ENCODE measurements around the gene PDE11A. TPM values are rescaled to one million over a fixed set of nuclear protein-coding genes. Genes with fewer than 3 reads are reported as not detected.

The PDE11A gene
- total and polyA plus RNA-seq, 2 of the 8 experiments (the other 6 are each of a cell fraction or from before 2014, with no cell fraction given): 0.19 to 0.23 TPM

DNA sequence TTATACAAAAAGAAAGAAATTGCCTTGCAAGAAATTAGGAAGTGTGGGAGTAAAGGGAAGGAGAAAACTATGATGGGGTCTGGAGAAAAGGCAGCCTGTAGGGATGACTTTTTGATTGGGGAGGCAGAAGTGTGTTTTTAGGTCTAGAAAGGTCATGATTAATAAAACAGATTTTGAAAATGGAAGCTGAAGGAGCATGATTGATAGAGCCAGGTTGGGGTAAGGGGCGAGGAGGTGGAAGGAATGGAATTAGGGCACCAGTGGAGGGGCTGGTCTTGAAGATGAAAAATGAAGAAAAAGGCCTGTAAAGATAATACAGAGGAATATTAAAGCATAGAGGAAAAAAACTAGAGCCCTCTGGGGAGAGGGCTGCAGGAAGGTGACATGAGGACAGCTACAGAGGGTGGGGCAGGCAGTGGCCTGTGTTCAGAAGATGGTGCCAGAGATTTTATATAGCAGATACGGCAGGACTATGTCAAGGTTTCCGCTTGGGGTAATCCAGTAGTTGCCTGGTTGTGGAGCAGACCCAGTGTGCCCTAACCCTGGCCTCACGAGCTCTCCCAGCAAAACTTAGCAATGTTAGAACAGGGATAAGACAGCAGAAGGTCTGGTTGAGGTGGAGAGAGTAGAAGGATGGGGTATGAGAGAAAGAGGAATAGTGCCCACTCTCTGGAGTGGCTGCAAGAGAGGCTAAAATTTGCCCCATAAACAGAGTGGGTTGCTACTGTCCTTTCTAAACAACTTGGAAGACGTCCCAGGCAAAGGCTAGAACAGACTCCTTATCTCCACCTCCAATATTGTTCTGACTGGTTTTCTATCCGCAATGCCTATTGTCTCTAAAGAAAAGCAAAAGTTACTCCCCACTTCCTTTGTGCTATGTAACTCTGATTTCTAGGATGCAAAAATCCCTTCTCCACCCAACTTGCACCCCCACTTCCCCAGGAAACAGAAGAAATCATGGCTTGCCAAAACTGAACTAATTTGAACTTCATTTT is 392.7 kb downstream of the PDE11A start:
- no peak overlapping the region for H3K27ac ChIP-seq (ENCODE audit: low read depth, low read length)
- TF ChIP-seq CEBPB (IDR thresholded peaks at IDR 0.05; ENCODE audit: low read depth, low read length): no peak
- no peak for TF ChIP-seq SP4 (IDR thresholded peaks at IDR 0.05; ENCODE audit: low read length)
- no peak for TF ChIP-seq EGR1 (IDR thresholded peaks at IDR 0.05; ENCODE audit: borderline replicate concordance, low read depth, low read length)
- no peak for TF ChIP-seq CREB1 (IDR thresholded peaks at IDR 0.05)
- no peak for TF ChIP-seq HDAC6 (IDR thresholded peaks at IDR 0.05; ENCODE audit: low read depth, low read length)
- no peak for TF ChIP-seq ASH2L (IDR thresholded peaks at IDR 0.05; ENCODE audit: low read length)
- TF ChIP-seq RBBP5 (IDR thresholded peaks at IDR 0.05; ENCODE audit: borderline replicate concordance, low read depth, low read length): no peak
- no peak for TF ChIP-seq EP300 (IDR thresholded peaks at IDR 0.05; ENCODE audit: borderline replicate concordance in 1 of 2, low read depth in 2 of 2, low read length in 2 of 2)
- no peak for TF ChIP-seq POU5F1 (IDR thresholded peaks at IDR 0.05; ENCODE audit: low read depth, low read length)
- TF ChIP-seq JUND (IDR thresholded peaks at IDR 0.05; ENCODE audit: low read length): no peak
- TF ChIP-seq MAFK (IDR thresholded peaks at IDR 0.05; ENCODE audit: low read depth, low read length): no peak
- H4K91ac ChIP-seq (replicated peaks; ENCODE audit: insufficient read length, low read length): no peak overlapping the region
- H2BK120ac ChIP-seq (replicated peaks; ENCODE audit: low read depth, low read length): no peak overlapping the region
- no peaks in the 10 kb centered on the region for H4K20me1 ChIP-seq (replicated peaks in 1 of 2; ENCODE audit: control insufficient read depth in 1 of 2, insufficient read depth in 2 of 2, low read length in 2 of 2)
- H4K8ac ChIP-seq (ENCODE audit: extremely low read depth, insufficient read depth, low read length): no peak overlapping the region
- no peak overlapping the region for H3K4me3 ChIP-seq (ENCODE audit: extremely low read depth in 1 of 4, insufficient read depth in 2 of 4, low read depth in 3 of 4, low read length in 4 of 4)
- H3K18ac ChIP-seq (ENCODE audit: extremely low read depth, low read length): no peak overlapping the region
- H3K79me1 ChIP-seq (ENCODE audit: low read depth, low read length): no peaks in the 10 kb centered on the region
- no peak overlapping the region for H3K9ac ChIP-seq (replicated peaks in 1 of 4; ENCODE audit: extremely low read depth in 1 of 4, low read depth in 3 of 4, low read length in 3 of 4)
- H3K27me3 ChIP-seq (replicated peaks in 1 of 4; ENCODE audit: control insufficient read depth in 3 of 4, extremely low read depth in 1 of 4, insufficient read depth in 3 of 4, low read length in 3 of 4): no peaks in the 10 kb centered on the region
- no peaks in the 10 kb centered on the region for H3K23me2 ChIP-seq (ENCODE audit: low read depth, low read length)
- H2BK20ac ChIP-seq (ENCODE audit: low read length): no peak overlapping the region
- no peaks in the 10 kb centered on the region for H3K36me3 ChIP-seq (ENCODE audit: control insufficient read depth in 2 of 4, insufficient read depth in 4 of 4, low read length in 3 of 4)
- CTCF ChIA-PET (ENCODE audit: partially characterized antibody): interaction anchor here (1.0 to 1.6 kb wide), 3 partner anchors 8 to 45 kb away, joined by 3 to 4 read pairs (median 4); no protein-coding TSS in a partner anchor
- H3K9me3 ChIP-seq (ENCODE audit: insufficient read depth in 2 of 2, low read depth in 1 of 2, low read length in 1 of 2): no peaks in the 10 kb centered on the region
- H3K4me1 ChIP-seq (replicated peaks in 1 of 4; ENCODE audit: control insufficient read depth in 3 of 4, insufficient read depth in 4 of 4, low read length in 3 of 4): peaks cover 0 to 6% (median 2%) of the 10 kb centered on the region in 4 experiments; a peak in 3 of 7 replicates
- no peak overlapping the region for H2BK12ac ChIP-seq (ENCODE audit: low read depth, low read length)
- H2AFZ ChIP-seq (ENCODE audit: low read length): no peak overlapping the region
- FAIRE-seq: no peak
- DNase-seq (ENCODE audit: low read depth in 1 of 2, low spot score in 2 of 2): no peak
- H3K4me2 ChIP-seq (ENCODE audit: insufficient read depth in 1 of 2, low read depth in 2 of 2, low read length in 2 of 2): no peak overlapping the region
- H3K4ac ChIP-seq (replicated peaks; ENCODE audit: insufficient read length, low read depth, low read length): no peak overlapping the region
- no peak overlapping the region for H3K56ac ChIP-seq (replicated peaks; ENCODE audit: insufficient read length, low read depth, low read length)
- no peak overlapping the region for H2AK5ac ChIP-seq (ENCODE audit: low read depth, low read length)
- no peak overlapping the region for H2BK5ac ChIP-seq (ENCODE audit: low read depth, low read length)
- no peak overlapping the region for H2BK15ac ChIP-seq (ENCODE audit: low read length)
- POLR2A ChIA-PET (ENCODE audit: partially characterized antibody): no interaction called here
- no peaks in the 10 kb centered on the region for H3K79me2 ChIP-seq (ENCODE audit: control insufficient read depth in 1 of 2, insufficient read depth in 2 of 2, low read length in 2 of 2)
- H3K23ac ChIP-seq (ENCODE audit: insufficient read length): no peak overlapping the region
- no peak overlapping the region for H3K14ac ChIP-seq (ENCODE audit: insufficient read length)
- 95% methylated on average over 6 of the region's 6 CpGs; no CpG with 5 or more reads in 1 of the 2 experiments for WGBS, 2 experiments (ENCODE audit: extremely low coverage in 1 of 2, insufficient coverage in 1 of 2, insufficient read length in 1 of 2, insufficient replicate concordance in 2 of 2, low coverage in 1 of 2, low lambda C conversion rate in 2 of 2, missing lambda C conversion rate in 1 of 2)
- no peak overlapping the region for H4K5ac ChIP-seq (ENCODE audit: insufficient read length, low read depth, low read length)

Data from H1 (cell line).